ENCODE measurements around the gene GOSR2.
A peak's percentile ranks its signal among the peaks of the same experiment; 100 is the strongest.
"Not testable (repeated sequence)": the region's sequence is repeated elsewhere in the genome, so short reads cannot be mapped to it uniquely, and the experiment has no call there.

The GOSR2 gene

DNA sequence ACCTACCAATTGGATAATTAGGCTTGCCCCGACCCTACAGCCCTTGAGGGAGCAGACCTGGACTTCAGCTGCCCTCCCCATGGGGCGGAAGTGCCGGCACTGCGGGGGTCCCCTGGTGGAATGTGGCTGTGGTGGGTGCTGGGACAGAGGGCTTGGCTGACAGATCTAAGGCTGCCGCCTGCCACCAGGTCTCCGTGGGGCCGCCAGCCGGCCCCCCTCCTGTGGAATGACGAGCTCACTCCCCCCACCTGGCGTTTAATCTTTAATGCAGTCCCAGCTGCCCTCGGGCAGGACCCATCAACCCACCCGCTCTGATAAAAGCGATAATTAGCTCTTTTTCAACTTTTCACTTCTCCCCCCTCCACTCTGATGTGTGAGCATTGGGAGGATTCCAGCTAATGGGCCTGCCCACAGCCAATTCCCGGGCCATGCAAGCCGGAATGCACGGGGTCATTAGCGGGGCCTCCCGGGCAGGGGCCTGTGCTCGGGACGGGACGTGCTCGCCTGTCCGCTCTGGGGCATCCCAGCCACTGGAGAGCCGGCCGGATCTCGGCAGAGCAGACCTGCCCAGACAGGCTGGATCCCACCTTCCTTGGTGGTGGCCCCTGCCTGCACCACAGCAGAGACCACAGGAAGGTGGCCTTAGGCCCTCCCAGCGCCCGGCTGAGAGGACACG, 28.3 kb upstream of the GOSR2 start:
- no peak for DNase-seq

DNA sequence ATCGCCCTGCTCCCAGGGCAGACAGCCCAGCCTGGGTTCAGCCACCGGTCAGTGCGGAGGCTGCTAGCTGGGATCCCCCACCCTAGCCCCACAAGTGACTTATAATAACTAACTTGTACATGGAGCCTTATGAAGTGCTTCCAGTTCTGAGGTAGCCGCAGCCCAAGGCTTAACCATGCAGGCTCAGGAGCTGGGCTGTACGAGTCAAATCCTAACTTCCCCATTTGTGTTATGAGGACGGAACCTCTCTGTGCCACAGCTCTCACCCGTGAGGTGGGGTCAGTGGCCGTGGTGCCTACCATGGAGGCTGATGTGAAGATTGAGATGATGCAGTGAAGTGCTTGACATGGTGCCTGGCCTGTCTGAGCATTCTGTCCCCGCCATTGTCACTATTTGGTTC, 27.8 kb upstream of the GOSR2 start:
- no peak for DNase-seq

DNA sequence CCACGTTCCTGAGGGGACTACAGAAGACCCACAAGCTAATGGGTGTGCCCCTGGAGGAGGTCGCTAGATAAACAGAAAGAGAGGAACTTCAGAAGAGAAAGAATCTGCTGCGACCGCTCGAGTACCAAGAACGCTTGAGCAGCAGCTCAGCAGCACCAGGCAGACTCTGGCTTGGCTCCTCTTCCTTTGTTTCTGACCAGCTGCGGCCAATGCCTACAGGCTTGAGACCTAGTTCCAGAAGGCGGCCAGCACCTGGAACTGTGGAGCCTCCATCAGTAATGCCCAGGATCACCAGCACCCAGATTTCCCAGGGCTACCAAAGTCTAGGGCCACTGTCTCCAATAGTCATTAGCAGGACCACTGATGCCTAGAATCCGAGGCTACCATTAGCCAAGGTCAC, 26.0 kb upstream of the GOSR2 start:
- DNase-seq, result no peak

- no peak for DNase-seq
Measured at GRCh38 chr17:46898364-46898763, 24.6 kb upstream of the GOSR2 start.

- no peak for DNase-seq
Measured at GRCh38 chr17:46898860-46899259, 24.1 kb upstream of the GOSR2 start.

- DNase-seq, result no peak
Measured at GRCh38 chr17:46901291-46901690, 21.7 kb upstream of the GOSR2 start.

- DNase-seq, result no peak
Measured at GRCh38 chr17:46903762-46904672, 18.9 kb upstream of the GOSR2 start.

- DNase-seq, result no peak
Measured at GRCh38 chr17:46908068-46908737, 14.8 kb upstream of the GOSR2 start.

GRCh38 chr17:46910179-46910927, 12.6 kb upstream of the GOSR2 start:
- no peak for DNase-seq

DNA sequence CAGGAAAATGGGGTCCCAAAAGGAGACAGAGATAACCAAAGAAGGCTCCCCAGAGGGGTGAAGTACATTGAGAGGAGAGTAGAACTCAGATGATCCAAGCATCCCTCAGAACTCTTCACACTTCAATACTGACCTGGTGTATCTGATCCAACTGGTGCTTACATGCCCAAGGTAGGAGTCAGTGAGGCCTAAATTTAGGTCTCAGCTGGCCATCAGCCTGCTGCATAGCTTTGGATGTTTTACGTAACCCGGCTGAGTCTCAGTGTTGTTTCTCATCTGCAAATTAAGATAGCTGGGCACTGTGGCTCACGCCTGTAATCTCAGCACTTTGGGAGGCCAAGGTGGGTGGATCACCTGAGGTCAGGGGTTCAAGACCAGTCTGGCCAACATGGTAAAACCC, 11.6 kb upstream of the GOSR2 start:
- no peak for DNase-seq

- no peak for DNase-seq
Measured at GRCh38 chr17:46915596-46915995, 7.4 kb upstream of the GOSR2 start.

- peak; percentile 26 for DNase-seq
Measured at GRCh38 chr17:46916211-46916610, 6.7 kb upstream of the GOSR2 start.

- DNase-seq, result no peak
Measured at GRCh38 chr17:46916623-46917022, 6.3 kb upstream of the GOSR2 start.

DNA sequence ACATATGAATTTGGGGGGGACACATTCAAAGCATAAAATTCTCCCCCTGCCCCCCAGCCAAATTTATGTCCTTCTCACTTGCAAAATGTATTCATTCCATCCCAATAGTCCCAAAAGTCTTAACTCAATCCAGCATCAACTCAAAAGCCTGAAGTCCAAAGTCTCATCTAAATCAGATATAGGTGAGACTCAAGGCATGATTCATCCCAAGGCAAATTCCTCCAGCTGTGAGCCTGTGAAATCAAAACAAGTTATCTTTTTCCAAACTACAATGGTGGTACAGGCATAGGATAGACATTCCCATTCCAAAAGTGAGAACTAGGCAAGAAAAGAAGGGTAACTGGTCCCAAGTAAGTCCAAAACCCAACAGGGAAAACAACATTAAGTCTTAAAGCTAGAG, 5.9 kb upstream of the GOSR2 start:
- no peak for DNase-seq

DNA sequence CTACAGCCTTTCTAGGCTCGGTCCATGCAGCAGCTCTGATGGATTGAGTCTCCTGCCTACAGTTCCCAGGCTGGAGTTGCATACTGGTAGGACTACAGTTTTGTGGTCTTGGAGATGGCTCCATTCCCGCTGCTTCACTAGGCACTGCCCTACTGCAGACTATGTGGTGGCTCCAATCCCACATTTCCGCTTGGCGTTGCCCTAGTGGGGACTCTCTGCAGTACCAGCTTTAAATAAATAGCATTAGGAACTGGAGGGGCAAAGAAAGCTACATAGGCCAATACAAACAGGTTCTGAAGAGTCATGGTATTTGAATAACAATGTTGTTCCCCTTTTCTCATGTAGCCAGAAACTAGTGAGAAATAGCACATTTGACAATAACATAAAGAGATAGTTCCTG, 5.4 kb upstream of the GOSR2 start:
- no peak for DNase-seq

DNA sequence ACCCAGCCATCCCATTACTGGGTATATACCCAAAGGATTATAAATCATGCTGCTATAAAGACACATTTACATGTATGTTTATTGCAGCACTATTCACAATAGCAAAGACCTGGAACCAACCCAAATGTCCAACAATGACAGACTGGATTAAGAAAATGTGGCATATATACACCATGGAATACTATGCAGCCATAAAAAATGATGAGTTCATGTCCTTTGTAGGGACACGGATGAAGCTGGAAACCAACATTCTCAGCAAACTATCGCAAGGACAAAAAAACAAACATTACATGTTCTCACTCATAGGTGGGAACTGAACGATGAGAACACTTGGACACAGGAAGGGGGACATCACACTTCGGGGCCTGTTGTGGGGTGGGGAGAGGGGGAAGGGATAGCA, 998 bp upstream of the GOSR2 start:
- DNase-seq, result not testable (repeated sequence)

DNA sequence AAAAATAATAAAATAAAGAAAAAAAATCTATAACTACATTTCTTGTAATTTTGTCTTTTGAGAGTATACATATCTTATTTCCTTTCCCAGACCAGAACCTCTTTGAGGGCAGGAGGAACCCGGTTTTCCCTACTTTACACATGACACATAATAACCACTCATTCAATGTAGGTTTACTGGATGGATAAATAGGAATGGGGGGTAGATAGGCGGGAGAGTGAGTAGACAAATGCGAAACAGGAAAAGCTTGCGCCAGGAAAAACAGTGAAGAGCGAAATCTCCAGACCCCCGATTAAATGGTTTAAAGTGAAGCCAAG, 515 bp upstream of the GOSR2 start:
- no peak for DNase-seq

DNA sequence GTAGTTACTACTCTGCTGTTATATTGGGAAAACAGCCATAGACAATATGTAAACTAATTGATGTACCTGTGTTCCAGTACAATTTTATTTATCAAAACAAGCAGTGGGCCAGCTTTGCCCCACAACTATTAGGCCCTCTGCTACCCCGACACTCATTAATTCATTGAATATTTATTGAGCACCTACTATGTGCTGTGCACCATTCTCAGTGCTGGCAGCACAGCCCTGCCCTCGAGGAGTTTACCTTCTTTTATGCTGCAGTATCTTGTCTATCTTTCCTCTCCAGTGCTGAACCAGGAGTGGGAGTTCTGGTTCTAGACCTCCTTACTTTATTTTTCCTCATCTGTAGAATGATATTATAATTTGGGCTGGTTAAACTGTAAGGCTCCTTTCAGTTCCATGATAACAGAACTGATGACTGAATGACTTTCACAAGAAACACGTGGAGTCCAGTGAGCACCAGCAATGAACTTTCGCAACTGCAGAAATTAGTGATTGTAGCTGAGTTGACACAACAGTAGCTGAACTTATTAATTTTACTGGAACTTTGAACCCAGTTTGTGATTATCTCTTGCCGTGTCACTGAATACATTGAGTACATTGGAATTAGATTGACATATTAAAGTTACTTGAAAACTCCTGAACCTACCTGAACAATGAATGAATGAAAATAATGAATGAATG, 2.4 kb downstream of the GOSR2 start:
- no peak for DNase-seq

- DNase-seq, result no peak
Measured at GRCh38 chr17:46928467-46929261, 5.7 kb downstream of the GOSR2 start.

DNA sequence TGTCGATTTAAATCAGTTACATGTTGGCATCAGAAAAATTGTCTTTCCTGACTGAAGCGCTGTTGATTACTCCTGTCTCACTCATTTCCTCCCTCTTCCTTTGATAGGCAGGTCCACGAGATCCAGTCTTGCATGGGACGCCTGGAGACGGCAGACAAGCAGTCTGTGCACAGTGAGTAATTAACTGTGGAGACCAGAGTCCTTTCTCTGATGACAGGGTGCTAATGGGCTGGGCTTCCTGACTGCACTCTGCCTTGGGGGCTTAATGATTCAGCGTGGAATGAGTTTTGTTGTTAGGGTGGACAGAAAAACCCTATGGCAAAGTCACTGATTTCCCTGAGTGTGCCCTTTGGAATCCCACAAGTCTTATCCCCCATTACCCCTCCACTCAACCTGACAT, 6.5 kb downstream of the GOSR2 start:
- DNase-seq, result peak; percentile 61

- no peak for DNase-seq
Measured at GRCh38 chr17:46930051-46930450, 7.1 kb downstream of the GOSR2 start.

DNA sequence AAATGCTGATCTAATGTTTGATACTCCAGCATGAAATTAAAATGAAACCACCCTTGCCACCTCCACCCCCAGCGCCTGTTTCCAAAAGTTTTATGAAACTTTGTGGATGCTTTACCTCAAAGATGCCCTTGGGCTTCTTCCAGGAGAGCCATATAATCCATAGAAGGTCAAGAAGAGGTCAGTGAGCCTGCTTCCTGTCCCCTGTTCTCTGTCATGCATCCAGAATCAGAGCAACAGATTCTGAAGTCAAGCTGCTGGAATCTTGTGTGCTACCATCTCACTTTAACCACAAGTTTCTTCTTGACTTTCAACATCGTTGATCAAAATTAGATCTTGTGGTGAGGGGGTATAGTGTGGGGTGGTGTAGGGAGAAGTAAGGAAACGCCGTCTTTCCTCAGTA, 8.6 kb downstream of the GOSR2 start:
- DNase-seq, result no peak
